ENCODE data around the gene EEFSEC. TPM values are rescaled to one million over a fixed set of nuclear protein-coding genes. Genes with fewer than 3 reads are reported as not detected.

EEFSEC gene
- polyA plus RNA-seq, 1 donor (not counting 4 experiments of a cell fraction or from before 2014, with no cell fraction given) = 8.7 TPM

DNA sequence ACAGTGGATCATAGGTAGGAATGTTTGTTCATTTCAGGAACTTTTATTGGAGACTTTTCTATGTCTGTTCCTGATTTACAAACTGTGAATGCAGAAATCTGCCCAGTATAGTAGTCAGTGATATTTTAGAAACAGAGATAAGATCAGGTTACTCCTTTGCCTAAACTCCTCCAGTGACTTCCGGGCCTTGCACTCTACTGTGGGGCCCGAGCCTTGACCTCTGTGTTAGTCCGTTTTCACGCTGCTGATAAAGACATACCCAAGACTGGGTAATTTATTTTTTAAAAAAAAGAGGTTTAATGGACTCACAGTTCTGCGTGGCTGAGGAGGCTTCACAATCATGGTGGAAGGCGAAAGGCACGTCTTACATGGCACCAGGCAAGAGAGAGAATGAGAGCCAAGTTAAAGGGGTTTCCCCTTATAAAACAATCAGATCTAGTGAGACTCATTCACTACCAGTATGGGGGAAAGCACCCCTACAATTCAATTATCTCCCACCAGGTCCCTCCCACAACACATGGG, 186.3 kb downstream of the EEFSEC start:
- dilution Hi-C loops (cut with MboI; ENCODE audit: extremely low pct_ligation_motif_present, low sequenced_read_pairs) = no loop called here
- H2AFZ ChIP-seq (ENCODE audit: control insufficient read depth, low read length) = no peak overlapping the region
- no peak overlapping the region for H3K4me3 ChIP-seq (ENCODE audit: control insufficient read depth in 2 of 3, extremely low read depth in 1 of 3, insufficient read depth in 2 of 3, low read depth in 1 of 3, low read length in 3 of 3)
- no peak for TF ChIP-seq EZH2 (IDR thresholded peaks at IDR 0.05; ENCODE audit: low read length)
- TF ChIP-seq, protein P1, sequence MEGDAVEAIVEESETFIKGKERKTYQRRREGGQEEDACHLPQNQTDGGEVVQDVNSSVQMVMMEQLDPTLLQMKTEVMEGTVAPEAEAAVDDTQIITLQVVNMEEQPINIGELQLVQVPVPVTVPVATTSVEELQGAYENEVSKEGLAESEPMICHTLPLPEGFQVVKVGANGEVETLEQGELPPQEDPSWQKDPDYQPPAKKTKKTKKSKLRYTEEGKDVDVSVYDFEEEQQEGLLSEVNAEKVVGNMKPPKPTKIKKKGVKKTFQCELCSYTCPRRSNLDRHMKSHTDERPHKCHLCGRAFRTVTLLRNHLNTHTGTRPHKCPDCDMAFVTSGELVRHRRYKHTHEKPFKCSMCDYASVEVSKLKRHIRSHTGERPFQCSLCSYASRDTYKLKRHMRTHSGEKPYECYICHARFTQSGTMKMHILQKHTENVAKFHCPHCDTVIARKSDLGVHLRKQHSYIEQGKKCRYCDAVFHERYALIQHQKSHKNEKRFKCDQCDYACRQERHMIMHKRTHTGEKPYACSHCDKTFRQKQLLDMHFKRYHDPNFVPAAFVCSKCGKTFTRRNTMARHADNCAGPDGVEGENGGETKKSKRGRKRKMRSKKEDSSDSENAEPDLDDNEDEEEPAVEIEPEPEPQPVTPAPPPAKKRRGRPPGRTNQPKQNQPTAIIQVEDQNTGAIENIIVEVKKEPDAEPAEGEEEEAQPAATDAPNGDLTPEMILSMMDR (optimal IDR thresholded peaks at IDR 0.05 in 1 of 3, IDR thresholded peaks at IDR 0.05 in 1 of 3, conservative IDR thresholded peaks at IDR 0.05 in 1 of 3; ENCODE audit: extremely low read depth in 1 of 3, insufficient read depth in 2 of 3, low read length in 3 of 3) = no peak
- no peaks in the 10 kb centered on the region for H4K20me1 ChIP-seq (ENCODE audit: control insufficient read depth, extremely low read depth, insufficient read depth, low read length)
- H3K27ac ChIP-seq (ENCODE audit: control insufficient read depth, insufficient read depth, low read length) = no peak overlapping the region
- no peak for DNase-seq (ENCODE audit: low read depth, low spot score)
- H3K4me2 ChIP-seq (ENCODE audit: control insufficient read depth, extremely low read depth, insufficient read depth, low read depth, low read length) = no peak overlapping the region
- peaks cover 38% of the 10 kb centered on the region for H3K4me1 ChIP-seq (ENCODE audit: control insufficient read depth, extremely low read depth, insufficient read depth, low read length)
- H3K27me3 ChIP-seq (ENCODE audit: control insufficient read depth, extremely low read depth, insufficient read depth, low read length) = no peaks in the 10 kb centered on the region
- no peaks in the 10 kb centered on the region for H3K36me3 ChIP-seq (ENCODE audit: control insufficient read depth in 2 of 2, extremely low read depth in 1 of 2, insufficient read depth in 2 of 2, low read length in 2 of 2)
- H3K9me1 ChIP-seq (ENCODE audit: control insufficient read depth, extremely low read depth, insufficient read depth, low read length) = peaks cover 5% of the 10 kb centered on the region
- H3K79me2 ChIP-seq (ENCODE audit: control insufficient read depth, insufficient read depth, low read length) = no peaks in the 10 kb centered on the region
- H3K9ac ChIP-seq (ENCODE audit: control insufficient read depth, extremely low read depth, insufficient read depth, low read length) = no peak overlapping the region
- no peaks in the 10 kb centered on the region for H3K9me3 ChIP-seq (ENCODE audit: control insufficient read depth, low read depth, low read length)
- FAIRE-seq = no peak

DNA sequence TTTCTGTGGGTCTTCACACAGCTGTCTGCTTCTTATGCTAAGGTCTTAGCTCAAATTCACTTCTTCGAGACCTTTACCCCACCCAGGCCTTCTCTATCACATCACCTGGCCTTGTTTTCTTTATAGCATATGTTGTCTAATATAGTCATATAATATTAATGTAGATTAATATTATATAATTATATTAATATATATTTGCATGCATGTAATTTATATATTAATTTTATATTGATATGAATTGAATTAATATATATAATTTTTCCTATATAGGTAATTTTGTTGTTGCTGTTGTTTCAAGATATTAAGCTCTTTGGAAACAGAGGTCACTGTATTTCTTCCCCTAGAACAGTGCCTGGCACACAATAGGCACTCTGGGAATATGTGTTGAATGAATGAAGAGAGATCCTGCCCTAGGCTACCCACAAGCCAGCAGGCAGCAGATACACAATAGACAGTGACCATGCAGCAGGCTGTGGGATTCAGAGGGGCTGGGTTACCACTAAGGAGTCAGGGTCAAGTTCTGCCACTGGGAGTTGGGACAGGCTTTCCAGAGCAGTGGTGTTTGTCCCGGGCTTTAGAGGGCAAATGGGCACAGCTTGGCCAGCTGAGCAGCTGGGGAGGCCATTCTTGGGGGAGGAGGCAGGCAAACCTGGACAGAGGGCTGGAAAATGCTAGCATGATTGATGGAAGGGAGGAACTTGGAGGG, 187.1 kb downstream of the EEFSEC start:
- Histone ChIP-seq H4K20me1 (ENCODE audit: control insufficient read depth, extremely low read depth, insufficient read depth, low read length) (no peaks in the 10 kb centered on the region), H3K9me1 (ENCODE audit: control insufficient read depth, extremely low read depth, insufficient read depth, low read length) (peaks cover 5% of the 10 kb centered on the region), H3K4me1 (ENCODE audit: control insufficient read depth, extremely low read depth, insufficient read depth, low read length) (peaks cover 35% of the 10 kb centered on the region), H3K9me3 (ENCODE audit: control insufficient read depth, low read depth, low read length) (no peaks in the 10 kb centered on the region), H3K4me3 (ENCODE audit: control insufficient read depth in 2 of 3, extremely low read depth in 1 of 3, insufficient read depth in 2 of 3, low read depth in 1 of 3, low read length in 3 of 3) (no peak overlapping the region), H2AFZ (ENCODE audit: control insufficient read depth, low read length) (no peak overlapping the region), H3K9ac (ENCODE audit: control insufficient read depth, extremely low read depth, insufficient read depth, low read length) (no peak overlapping the region), H3K27ac (ENCODE audit: control insufficient read depth, insufficient read depth, low read length) (no peak overlapping the region), H3K36me3 (ENCODE audit: control insufficient read depth in 2 of 2, extremely low read depth in 1 of 2, insufficient read depth in 2 of 2, low read length in 2 of 2) (no peaks in the 10 kb centered on the region), H3K79me2 (ENCODE audit: control insufficient read depth, insufficient read depth, low read length) (no peaks in the 10 kb centered on the region), H3K4me2 (ENCODE audit: control insufficient read depth, extremely low read depth, insufficient read depth, low read depth, low read length) (no peak overlapping the region), H3K27me3 (ENCODE audit: control insufficient read depth, extremely low read depth, insufficient read depth, low read length) (no peaks in the 10 kb centered on the region)
- TF ChIP-seq, protein P1 (optimal IDR thresholded peaks at IDR 0.05 in 1 of 3, IDR thresholded peaks at IDR 0.05 in 1 of 3, conservative IDR thresholded peaks at IDR 0.05 in 1 of 3; ENCODE audit: extremely low read depth in 1 of 3, insufficient read depth in 2 of 3, low read length in 3 of 3) = no peak
- no peak for TF ChIP-seq EZH2 (IDR thresholded peaks at IDR 0.05; ENCODE audit: low read length)
- dilution Hi-C loops (cut with MboI; ENCODE audit: extremely low pct_ligation_motif_present, low sequenced_read_pairs) = no loop called here
- DNase-seq (ENCODE audit: low read depth, low spot score) (no peak), FAIRE-seq (no peak)
